Measurements from ENCODE around the gene ANAPC13. TPM values are rescaled to one million over a fixed set of nuclear protein-coding genes. Genes with fewer than 3 reads are reported as not detected.

Gene ANAPC13
- total RNA-seq, 1 experiment from 2014 or later = 69.1 TPM

DNA sequence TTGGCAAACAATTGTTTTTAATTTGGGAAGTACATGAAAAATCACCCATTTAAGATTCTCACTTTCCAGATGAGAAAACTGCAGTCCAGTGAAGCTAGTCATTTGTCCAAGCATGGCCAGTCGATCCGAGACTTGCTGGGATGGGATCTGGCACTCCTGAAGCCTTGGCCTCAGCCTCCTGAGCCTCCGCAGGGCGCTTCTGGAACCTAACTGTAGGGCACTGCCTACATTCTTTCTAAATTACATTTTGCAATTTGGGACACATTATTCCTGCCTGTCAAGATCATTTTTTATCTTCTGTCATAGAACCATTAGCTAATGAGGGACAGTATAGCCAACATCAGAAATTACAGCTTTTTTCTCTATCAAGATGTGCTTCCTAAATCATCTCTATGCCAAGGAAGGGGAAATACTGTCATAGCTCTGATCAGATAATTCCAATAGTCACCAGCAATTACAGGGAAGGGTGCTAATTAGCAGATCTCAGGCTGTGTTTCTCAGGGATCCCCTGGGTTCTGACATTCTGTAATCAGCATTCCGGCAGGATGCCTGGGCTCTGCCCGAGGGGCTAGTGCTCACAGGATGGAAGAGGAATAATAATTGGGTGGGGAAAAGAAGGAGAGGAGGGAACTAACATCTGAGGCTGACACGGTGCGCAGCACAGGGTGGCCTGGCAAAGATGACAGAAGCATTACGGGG lies 28.3 kb downstream of the ANAPC13 start:
- DNase-seq (ENCODE audit: extremely low read depth, low read depth) = no peak

DNA sequence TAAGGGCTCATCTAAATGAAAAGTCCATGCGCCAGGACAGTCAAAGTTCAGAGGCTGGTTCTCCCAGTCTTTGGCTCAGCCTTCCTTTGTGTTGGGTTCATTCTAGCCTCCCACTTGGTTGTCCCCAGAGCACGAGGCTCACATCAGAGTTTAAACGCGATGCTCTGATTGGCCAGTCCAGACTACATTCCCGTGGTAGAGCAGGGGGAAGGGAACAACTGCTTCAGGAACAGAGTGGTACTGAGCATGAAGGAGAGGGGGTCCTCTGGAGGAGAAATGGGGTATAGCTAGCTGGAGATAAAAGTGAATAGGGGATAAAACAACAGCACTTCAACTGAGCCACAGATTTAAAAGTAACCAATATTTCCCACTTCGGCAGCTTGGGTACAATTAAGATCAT lies 32.2 kb downstream of the ANAPC13 start:
- DNase-seq (ENCODE audit: extremely low read depth, low read depth) = no peak

DNA sequence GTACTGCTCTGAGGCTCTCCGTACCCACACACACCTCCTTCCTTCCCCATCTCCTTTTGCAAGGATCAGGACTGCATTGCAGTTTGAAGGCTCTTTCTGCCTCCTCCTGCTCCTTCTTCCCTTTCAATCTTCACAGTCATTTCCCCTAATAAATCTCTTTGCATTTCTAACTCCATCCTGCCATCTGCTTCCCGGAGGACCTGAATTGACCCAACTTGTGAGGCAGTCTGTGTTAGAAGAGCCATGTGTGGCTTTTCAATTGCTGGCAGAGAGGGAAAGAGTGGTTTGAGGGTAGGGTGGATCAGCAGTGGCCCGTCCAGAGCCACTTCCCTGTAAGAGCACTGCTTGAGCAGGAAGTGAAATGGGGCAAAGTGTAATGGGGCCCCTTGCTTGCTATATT lies 35.8 kb downstream of the ANAPC13 start:
- DNase-seq (ENCODE audit: extremely low read depth, low read depth) = no peak

DNA sequence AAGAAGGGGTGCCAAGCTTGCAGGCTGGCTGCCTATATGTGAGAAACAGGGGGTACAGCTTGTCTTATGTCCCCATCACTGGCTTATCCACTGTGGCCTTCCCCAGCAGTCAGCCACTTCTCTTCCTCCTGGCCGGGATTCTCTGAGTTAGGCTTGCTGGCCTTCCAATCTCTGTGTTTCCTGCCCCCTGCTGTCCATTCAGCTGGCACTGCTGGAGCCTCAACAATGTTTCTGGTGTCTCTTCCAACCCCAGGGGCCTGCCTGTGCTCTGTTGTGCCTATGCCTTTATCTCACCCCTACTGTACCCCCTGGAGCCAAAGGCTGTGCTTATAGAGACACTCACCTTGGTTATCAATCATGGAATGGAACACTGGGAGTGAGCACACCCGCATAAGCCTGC lies 36.5 kb downstream of the ANAPC13 start:
- no peak for DNase-seq (ENCODE audit: extremely low read depth, low read depth)

DNA sequence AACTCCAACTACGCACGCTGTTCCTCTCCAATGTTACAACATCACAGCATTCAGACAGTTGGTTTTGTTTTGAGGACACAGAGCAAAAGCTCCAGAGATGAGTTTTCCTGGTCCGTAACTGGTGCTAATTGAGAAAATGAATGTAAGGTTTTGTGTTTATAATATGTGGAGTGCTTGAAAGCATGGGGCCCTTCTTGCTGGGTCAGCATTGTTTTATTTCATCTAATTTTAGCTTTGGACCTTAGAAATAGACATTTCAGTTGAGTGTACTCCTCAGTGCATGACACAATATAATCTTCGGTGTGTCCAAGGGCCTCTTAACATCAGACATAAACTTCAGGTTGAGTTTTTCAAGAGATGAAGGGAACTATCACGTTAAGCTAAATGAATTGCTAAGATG lies 37.1 kb downstream of the ANAPC13 start:
- no peak for DNase-seq (ENCODE audit: extremely low read depth, low read depth)

DNA sequence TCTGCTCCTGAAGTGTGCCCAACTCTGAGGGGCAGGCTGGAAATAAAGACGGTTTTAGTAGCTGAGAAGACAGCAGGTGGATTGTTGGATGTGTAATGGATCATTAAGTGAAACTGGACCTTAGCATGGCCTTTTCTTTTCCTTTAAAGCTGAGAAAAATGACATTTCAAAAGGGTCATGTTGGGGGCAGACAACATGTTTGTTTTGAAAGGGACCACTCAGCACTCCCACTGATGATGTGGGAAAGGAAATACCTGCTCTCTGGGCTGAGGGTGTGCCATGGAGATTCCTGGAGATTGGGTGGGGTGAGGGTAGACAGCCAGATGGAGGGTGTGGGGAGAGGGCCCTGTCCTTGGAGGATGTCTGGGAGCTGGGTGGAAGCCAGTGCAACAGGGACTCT lies 38.4 kb downstream of the ANAPC13 start:
- DNase-seq (ENCODE audit: extremely low read depth, low read depth) = no peak

DNA sequence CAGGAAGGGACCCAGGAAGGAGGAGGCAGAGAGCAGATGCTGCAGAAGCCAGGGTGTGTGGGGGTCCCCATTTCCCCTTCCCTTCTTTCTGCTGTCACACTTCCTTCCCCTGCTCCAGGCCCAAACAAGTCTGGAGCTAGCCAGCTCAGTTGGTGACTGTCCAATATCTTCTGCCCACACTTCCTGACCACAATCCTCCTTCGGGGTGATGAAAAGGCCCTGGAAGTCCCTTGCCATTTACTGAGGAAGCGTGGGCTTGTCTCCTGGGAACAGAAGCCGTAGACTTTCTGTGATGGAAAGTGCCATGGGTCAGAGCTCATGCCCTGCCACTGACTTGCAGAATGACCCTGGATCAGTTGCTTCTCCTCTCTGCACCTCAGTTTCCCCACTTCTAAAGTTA lies 39.0 kb downstream of the ANAPC13 start:
- DNase-seq (ENCODE audit: extremely low read depth, low read depth) = no peak

DNA sequence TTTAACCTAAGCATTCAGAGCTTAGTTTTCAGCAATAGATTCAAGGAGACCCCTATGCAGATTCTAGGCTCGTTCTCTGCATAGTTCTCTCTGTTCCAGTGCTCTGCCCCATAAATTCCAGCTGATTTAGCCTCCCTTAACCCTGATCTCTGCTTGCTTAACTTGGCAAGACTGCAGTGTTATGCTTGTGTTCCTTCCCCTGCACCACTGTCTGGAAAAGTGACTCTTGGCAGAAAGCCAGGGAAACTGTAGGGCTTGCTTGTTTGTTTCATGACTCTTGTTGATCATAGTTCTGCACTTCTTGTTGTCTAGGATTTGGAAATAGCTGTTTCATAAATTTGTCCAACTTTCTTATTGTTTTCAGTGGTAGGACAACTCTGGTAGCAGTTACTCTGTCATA lies 40.1 kb downstream of the ANAPC13 start:
- no peak for DNase-seq (ENCODE audit: extremely low read depth, low read depth)

DNA sequence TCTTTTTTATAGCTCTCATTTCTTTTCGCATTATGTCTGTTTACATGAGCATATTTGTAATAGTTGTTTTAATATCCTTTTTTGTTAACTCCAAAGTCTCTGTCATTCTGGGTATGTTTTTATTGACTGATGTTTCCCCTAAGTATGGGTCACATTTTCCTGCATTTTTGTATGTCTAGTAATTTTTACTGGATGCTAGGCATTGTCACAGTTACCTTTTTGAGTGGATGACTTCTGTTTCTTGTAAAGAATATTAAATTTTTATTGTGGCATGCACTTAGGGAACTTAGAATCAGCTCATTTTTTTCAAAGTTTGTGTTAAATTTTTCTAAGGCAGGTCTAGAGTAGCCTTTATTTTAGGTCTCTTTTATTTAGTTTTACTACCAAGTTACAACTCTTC lies 40.7 kb downstream of the ANAPC13 start:
- no peak for DNase-seq (ENCODE audit: extremely low read depth, low read depth)

DNA sequence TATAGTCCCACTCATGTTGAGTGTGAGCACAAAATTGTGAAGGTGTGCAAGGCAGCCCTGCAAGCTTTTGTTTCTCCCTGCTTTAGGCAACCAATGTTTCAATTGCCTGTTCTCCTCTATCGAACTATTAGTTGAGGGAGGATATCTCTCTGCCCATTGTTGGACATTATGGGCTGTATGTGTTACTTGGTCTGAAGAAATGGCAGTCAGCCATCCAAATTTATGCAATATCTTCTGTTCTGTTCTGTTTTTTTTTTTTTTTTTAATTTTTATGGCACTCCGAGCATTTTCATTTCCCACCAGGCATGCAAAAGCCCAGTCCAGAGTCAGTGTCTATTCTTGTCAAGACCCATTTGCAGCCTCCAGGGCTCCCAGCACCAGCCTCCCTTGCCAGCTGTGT lies 44.0 kb downstream of the ANAPC13 start:
- DNase-seq (ENCODE audit: extremely low read depth, low read depth) = no peak

DNA sequence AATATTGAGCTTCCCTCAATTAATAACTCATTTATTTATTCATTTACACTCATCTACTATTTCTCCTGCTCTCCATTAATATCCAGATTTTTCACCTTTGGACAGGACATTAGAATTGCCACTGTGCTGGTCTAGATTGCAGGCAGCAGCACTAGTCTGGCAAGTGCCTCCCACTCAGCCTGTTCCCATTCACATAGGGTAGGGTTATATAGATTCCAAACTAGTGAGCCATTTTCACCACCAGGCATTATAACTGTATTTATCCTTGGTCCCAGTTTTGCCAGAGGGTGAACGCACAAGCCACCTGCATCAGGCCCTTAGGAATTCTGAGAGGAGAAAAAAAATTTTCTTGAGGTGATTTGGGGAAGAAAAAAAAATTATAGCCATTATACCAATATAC lies 44.5 kb downstream of the ANAPC13 start:
- DNase-seq (ENCODE audit: extremely low read depth, low read depth) = no peak

DNA sequence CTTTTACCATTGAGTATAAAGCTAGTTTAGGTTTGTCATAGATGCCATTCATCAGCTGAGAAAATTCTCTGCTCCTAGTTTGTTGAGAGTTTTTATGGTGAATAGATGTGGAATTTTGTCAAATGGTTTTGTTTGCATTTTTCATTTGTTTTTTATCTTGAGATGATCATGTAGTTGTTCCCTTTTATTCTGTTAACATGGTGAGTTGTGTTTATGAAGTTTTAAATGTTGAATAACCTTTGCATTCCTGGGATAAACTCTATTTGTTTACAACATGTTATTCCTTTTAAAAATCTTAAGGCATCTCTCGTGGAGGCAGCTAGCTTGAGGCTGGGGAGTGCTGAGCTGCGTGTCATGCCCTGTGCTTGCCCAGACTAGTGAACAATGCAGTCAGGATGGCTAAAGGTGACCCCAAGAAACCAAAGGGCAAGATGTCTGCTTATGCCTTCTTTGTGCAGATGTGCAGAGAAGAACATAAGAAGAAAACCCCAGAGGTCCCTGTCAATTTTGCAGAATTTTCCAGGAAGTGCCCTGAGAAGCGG lies 48.5 kb downstream of the ANAPC13 start:
- no peak for DNase-seq (ENCODE audit: extremely low read depth, low read depth)

DNA sequence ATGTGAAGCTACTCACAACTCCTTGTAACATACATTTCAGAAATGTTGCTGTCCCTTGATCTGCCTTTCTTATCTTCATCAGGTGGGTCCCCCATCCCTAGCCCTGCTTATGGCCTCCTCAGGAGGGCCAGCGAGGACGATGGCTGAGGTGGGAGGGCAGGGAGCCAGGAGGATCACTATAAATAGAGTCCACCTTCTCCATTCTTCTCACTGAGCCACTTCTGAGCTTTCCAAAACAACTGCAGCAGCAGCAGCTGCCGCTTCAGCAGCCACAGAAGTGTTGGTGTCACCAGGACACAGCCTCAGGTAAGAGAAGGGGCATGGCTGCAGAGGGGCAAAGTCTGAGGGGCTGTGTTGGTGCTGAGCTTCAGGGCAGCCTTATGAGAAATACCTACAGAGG lies 53.5 kb downstream of the ANAPC13 start:
- DNase-seq (ENCODE audit: extremely low read depth, low read depth) = no peak

DNA sequence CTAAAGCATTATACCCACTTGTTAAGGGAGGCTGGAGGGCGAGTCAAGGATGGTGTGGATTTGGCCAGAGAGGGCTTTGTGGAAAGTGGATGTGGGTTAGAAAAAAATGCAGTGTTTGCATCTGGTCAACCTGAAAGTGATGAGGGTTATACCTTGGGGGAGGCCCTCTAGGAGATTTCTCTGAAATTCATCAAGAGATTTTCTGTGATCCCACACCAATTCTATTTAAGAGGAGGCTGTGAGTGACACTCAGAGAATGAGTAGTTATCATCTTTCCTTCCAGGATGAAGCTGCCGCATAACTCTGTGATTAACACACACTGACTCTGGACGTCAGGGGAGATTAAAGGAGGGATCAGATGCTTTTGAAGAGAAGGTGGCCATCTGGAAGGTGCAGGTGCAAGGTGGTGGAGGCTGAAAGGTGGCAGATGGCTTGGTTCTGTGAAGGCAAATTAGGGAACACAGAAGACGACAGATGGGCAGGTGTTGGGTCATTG lies 54.8 kb downstream of the ANAPC13 start:
- no peak for DNase-seq (ENCODE audit: extremely low read depth, low read depth)

DNA sequence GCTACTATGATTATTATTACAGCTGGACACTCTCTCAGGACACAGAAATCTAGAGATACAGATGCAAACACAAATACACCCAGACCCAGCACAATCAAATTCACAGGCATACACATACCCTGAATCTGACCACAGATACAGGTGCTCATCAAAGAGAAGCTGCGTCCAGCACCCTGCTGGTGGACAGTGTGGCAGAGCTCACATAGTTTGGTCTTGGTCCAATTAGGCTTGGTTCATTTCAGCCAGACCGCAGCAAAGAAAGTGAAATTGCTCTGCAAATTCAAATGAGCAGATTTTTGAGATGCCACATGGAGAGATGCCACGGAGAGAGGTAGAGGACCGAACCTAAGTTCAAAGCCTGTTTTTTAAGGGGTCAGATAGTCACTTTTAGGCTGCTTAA lies 55.6 kb downstream of the ANAPC13 start:
- DNase-seq (ENCODE audit: extremely low read depth, low read depth) = no peak

DNA sequence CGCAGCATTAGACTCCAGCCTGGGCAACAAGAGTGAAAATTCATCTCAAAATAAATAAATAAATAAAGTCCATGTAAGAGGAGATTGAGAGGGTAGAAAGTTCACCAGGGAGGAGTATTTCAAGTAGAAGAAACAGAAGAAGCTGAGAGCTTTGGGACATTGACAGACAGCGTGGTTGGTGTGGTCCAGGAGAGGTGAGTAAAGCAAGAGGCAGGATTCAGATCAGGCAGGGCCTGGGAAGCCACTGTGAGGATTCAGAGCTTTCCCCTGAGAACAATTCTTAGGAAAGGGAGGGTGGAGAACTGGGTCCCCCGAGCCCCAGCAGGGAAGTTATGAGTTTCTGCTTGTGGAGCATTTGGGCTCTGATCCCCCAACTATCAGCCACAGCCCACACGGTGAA lies 57.4 kb downstream of the ANAPC13 start:
- no peak for DNase-seq (ENCODE audit: extremely low read depth, low read depth)

Other genes with a start within 250 kb of the ANAPC13 start
- 50.7 and 51.3 TPM in 2 replicates for gene RYK, start 235.1 kb downstream of the ANAPC13 start, total RNA-seq (2014; rRNA removed; shearing (Covaris generic))
- gene AMOTL2, start 111.5 kb downstream of the ANAPC13 start, total RNA-seq (2014; rRNA removed; shearing (Covaris generic)) = 38.6 and 42.3 TPM in 2 replicates
- 19.1 and 20.8 TPM in 2 replicates for gene CEP63, start 72 bp upstream of the ANAPC13 start, total RNA-seq (2014; rRNA removed; shearing (Covaris generic))
- gene KY, start 165.0 kb upstream of the ANAPC13 start, total RNA-seq (2014; rRNA removed; shearing (Covaris generic)) = not detected in 2 replicates